Tongue (tissue), 2 donors: ENCODE data around the gene MTMR12. TPM values are rescaled to one million over a fixed set of nuclear protein-coding genes. Genes with fewer than 3 reads are reported as not detected.
"Not testable (repeated sequence)": the region's sequence is repeated elsewhere in the genome, so short reads cannot be mapped to it uniquely, and the experiment has no call there.

Experiments
- DNase-seq: peaks from one replicate; pipeline ENCODE4 v3.0.0-alpha.2; 2015
- total RNA-seq: library from RNA; depleted of rRNA; stranded (reverse); fragments of >200 nt; gene quantifications from one replicate; pipeline ENCODE4 v1.2.3, GENCODE V29; 2014

Gene MTMR12
- total RNA-seq, 1 donor from 2014 or later, result 26.0 TPM

DNA sequence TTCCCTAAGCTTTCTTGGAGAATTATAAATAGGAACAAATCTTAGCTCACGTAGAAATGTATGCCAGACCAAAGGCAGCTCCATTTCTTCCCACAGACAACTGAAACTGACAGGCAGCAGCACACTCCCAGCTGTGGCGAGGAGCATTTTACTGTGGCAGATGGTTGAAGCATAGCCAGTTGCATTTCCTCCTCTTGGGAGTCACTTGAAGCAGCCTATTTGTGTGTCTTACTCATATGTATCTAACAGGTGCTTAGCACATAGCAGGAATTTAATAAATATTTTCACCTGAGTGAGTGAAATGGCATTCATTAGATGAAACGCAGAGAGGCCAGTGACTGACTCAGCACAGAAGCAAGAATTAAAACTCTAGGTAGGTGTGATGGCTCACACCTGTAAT is 12.3 kb upstream of the MTMR12 start:
- peak; percentile 83 for DNase-seq

GRCh38 chr5:32323741-32324140 is 11.0 kb upstream of the MTMR12 start:
- no peak for DNase-seq

DNA sequence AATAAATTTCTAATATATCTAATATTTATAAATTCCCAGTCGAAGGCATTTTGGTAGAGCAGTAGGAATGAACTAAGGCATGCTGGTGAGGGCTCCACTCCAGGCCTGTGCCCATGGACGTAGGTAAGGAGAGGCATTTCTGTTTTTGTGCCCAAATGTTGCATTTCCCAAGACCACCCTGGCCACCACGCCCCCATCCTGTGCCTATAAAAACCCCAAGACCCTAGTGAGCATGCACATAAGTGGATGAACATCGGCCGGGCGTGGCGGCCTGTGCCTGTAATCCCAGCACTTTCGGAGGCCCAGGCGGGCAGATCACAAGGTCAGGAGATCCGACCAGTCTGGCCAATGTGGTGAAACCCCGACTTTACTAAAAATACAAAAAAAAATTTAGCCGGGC is 10.1 kb upstream of the MTMR12 start:
- no peak for DNase-seq

DNA sequence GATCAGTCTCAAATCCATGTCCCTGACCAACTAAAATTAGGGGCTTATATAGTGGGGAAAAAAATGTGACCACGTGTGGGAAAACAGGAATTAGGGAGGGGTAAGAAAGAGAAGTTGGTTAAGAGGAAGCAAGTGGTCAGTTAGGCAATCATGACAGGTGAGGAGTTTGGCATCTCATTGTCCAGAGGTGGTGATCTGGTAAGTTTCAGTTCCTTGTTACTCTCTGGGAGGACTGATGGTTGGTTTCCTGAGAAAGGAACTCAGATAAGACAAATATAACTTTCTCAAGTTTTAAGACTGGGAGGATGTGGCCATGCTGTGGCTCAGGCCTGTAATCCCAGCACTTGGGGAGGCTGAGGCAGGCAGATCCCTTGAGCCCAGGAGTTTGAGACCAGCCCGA is 9.0 kb upstream of the MTMR12 start:
- not testable (repeated sequence) for DNase-seq

- DNase-seq, result no peak
Observed at GRCh38 chr5:32320576-32320975, 7.8 kb upstream of the MTMR12 start.

DNA sequence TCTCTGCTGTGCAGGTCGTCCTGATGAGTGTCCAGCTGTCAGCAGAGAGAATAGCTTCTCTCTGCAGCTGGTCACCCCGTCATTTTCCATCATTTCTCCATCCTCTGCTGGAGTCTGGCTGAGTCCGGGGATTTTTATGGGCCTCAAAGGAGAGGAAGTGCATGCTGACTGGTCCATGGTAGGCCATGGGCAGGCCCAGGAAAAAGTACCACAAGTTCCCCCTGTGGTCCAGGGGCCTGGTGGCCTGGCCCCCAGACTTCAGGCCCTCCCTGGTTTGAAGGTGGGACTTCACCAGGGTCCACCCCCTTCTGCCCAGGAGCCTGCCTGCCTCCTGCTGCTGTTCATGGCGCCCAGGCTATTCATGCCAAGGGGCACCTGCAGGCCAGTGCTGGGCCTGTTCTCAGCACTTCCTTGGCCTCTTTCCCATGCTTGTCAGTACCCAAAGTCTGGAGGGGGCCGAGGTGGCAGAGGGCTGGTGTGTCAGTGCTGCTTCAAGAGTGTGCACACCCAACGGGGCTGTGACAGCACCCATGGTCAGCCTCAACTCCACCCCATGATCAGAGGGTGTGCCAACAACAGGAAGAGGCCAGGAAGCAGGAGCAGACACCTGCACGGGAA is 7.3 kb upstream of the MTMR12 start:
- no peak for DNase-seq

- no peak for DNase-seq
Observed at GRCh38 chr5:32319392-32319791, 6.7 kb upstream of the MTMR12 start.

- no peak for DNase-seq
Observed at GRCh38 chr5:32317041-32317440, 4.3 kb upstream of the MTMR12 start.

DNA sequence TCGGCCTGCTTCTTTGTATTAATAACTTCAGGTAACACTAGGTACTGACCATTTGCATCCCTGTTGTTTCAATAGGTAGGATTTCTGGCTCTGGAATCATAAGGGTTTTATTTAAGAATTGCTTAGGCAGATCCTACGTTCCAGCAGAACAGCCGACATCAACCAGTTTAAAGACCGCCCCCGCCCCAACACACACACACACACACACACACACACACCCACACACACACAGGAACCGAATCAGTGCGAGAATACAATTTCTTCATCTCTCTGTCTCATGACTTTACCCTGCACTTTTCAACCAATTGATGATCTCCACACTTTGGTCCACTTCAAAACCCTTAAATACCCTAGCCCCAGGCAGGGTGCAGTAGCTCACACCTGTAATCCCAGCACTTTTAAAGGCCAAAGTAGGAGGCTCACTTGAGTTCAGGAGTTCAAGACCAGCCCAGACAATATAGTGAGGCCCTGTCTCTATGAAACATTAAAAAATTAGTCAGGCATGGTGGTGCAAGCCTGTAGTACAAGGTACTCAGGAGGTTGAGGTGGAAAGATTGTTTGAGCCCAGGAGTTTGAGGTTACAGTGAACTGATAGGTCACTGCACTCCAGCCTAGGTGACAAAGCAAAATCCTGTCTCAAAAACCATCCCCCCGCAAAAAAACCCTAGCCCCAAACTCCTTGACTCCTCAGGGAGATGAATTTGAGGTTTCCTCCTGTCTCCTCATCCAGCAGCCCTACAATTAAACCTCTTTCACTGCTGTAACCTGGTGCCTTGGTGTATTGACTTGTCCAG is 2.7 kb upstream of the MTMR12 start:
- DNase-seq, result no peak

- no peak for DNase-seq
Observed at GRCh38 chr5:32314658-32315057, 1.9 kb upstream of the MTMR12 start.

GRCh38 chr5:32314152-32314488 is 1.4 kb upstream of the MTMR12 start:
- not testable (repeated sequence) for DNase-seq

- peak; percentile 76 for DNase-seq
Observed at GRCh38 chr5:32312197-32312594, 543 bp downstream of the MTMR12 start.

DNA sequence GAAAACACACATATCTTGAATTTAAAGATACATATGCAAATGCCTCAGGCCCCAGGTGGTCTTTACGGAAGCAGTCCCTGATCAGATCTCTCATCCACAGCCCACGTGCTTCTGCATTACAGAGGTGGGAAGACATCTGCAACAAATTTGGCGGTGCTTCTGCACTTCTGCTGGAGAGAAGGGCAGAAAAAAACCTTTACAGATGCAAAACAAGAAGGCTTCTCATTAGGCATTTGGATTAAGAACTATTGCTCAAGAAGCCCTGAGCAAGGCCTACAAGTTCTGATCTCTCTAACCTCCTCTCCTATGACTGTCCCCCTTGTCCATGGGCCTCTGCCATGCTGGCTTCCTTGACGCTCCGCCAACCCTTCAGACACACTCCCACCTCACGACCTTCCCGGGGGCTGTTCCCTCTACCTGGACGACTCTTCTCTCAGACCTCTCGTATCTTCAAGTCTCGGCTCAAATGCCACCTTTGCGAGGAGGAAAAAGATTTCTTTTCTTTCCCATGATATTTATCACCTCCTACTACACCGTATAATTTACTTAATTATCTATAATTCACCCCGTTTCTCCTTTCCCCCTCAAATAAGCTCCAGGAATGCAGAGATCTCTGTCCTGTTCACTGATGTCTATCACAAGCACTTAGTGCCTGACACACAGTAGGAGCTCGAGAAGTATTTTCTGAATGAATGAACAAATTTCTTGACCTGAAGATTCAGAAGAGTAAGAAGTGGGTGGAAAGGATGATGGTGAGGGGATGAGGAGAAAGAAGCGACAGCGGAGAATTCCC is 1.1 kb downstream of the MTMR12 start:
- peak; percentile 19 for DNase-seq

DNA sequence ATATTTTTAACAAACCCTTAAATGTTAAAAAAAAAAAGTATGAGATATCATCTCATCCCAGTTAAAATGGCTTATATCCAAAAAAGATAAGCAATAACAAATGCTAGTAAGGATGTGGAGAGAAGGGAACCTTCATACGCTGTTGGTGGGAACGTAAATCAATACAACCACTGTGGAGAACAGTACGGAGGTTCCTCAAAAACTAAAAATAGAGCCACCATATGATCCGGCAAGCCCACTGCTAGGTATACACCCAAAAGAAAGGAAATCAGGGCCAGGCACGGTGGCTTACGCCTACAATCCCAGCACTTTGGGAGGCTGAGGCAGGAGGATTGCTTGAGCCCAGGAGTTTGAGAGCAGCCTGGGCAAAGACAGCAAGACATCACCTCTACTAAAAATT is 3.0 kb downstream of the MTMR12 start:
- DNase-seq, result no peak

DNA sequence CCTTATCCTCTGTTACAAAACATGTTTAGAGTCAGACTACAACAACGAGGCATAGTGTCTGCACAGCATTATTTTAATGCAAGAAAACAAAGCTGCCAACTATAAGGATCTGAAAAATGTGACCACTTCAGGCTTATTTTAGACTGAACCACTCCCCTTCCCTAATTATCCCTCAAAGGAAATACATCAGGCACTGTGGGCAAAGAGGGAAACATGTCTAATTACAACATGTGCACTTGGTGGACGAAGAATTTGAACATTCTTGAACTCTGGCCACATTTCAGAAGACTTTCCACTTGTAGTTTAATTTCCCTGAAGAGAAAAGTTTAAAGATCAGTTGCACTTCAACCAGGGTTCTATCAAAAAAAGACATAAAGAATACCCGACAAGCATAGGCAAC is 3.8 kb downstream of the MTMR12 start:
- DNase-seq, result no peak

- no peak for DNase-seq
Observed at GRCh38 chr5:32307769-32308194, 5.0 kb downstream of the MTMR12 start.

DNA sequence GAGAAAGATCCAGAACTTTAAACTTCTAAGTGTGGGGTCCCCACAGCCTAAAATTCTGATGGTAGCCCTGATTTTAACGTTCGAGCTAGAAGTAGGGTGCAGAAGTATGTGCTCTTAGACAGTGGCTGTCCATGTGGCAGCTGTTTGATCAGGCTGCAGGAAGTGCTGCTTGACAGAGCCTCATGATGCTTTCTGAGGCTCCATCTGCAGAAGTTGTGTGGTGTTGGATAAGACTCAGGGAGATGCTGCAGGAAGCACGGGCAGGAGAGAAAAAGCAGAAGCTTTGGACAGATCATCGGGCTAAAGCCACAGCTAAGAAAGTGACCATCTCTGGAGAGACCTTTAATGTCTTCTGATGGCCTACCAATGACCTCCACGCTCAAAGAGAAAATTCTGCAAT is 8.1 kb downstream of the MTMR12 start:
- DNase-seq, result no peak

GRCh38 chr5:32303755-32304120 is 9.0 kb downstream of the MTMR12 start:
- DNase-seq, result no peak

DNA sequence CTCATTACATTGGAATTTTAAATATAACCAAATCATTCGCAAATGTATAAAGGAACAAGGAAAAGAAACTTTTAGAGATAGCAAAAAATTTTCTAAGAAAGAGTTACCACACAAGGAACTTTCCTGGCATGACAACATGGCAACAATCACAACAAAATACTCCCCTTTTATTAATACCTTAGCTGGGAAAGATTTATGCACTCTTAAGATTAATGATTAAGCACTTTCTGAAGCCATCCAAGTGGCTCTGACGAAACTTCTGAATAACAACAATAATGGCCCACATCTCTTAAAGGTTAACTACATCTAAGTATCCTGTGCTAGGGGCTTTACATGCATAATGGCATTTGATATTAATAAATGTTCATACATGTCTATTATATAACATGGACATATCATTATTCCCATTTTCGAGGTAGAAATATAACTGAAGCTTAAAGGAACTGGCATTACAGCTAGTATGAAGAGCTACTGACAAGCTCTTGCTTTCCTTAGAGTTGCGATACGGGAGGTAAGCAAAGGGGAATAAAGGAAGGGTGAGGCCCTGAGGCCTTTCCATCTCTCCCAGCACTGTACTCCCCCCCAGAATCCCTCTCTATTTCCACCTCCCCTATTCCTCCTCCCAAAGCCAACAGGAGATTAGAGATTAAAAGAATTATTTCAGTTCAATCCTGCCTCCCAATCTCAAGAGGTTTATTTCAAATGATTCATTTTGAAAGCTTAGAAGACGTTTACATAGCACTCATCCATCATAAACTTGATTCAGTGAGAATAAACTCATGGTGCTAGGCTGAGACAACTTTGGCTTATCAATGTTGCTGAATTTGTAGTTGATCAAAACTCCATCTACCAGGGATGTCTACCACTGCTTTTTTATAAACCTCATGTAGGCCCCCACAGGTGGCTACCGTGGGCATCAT is 9.6 kb downstream of the MTMR12 start:
- DNase-seq, result no peak

DNA sequence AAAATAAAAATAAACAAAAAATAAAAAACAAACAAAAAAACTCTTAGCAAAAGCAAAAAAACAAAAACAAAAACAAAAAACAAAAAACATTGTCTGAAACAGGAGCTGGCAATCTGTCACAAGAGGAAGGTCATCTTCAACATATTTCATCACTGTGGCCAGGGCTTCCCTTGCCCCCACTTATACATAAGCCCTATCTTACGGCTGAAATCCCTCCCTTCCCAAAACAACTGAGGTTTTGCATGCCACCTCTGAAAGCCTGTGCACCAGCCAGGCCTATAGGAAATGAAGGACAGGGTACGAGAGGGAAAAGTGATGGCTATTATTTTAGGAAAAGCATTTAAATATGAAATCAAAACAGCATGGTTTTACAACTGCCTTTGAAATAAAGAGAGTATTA is 10.8 kb downstream of the MTMR12 start:
- DNase-seq, result no peak

- DNase-seq, result peak; percentile 44
Observed at GRCh38 chr5:32299059-32299677, 13.6 kb downstream of the MTMR12 start.

GRCh38 chr5:32298059-32298415 is 14.7 kb downstream of the MTMR12 start:
- DNase-seq, result no peak
